Sigmoid colon (tissue), 7 donors: ENCODE results near the gene KCP. TPM values are rescaled to one million over a fixed set of nuclear protein-coding genes. Genes with fewer than 3 reads are reported as not detected.
A peak's percentile ranks its signal among the peaks of the same experiment; 100 is the strongest.

Source experiments
- DNase-seq: peaks from one replicate; pipeline ENCODE4 v3.0.0-alpha.2; 2019
- H3K27ac ChIP-seq, 4 donors: fragments of 200-600 bp; sonication (generic); one replicate each; pipeline ENCODE4 v1.5.1; 2016 to 2019; ENCODE audit warnings: mild to moderate bottlenecking in 1 of 4
- H3K27me3 ChIP-seq, 3 donors: fragments of 200-600 bp; sonication (generic); one replicate each; pipeline ENCODE4 v1.5.1; 2019; ENCODE audit warnings: mild to moderate bottlenecking in 1 of 3
- H3K36me3 ChIP-seq, 4 donors: fragments of 200-600 bp; sonication (generic); one replicate each; pipeline ENCODE4 v1.5.1; 2016 to 2019
- H3K4me1 ChIP-seq, 4 donors: fragments of 200-600 bp; sonication (generic); one replicate each; pipeline ENCODE4 v1.5.1; 2017 to 2019
- H3K4me3 ChIP-seq, 4 donors: fragments of 200-600 bp; sonication (generic); one replicate each; pipeline ENCODE4 v1.5.1; 2017 to 2019; ENCODE audit warnings: mild to moderate bottlenecking in 2 of 4, moderate library complexity in 1 of 4
- H3K9me3 ChIP-seq, 4 donors: fragments of 200-600 bp in 3 of 4; sonication (generic) in 3 of 4; one replicate each; pipeline versions ENCODE4 v1.5.1 to v1.6.1; 2013 to 2019
- EP300 ChIP-seq, 4 donors: sonication (generic); formaldehyde crosslinking; IDR thresholded peaks; one replicate each; pipeline ENCODE4 v1.6.1; 2017; ENCODE audit warnings: antibody characterized with exemption in 4 of 4
- POLR2A ChIP-seq, 2 donors: fragments of 450-650 bp; IDR thresholded peaks; one replicate each; pipeline ENCODE4 v1.6.1; 2016; ENCODE audit warnings: antibody characterized with exemption in 2 of 2, mild to moderate bottlenecking in 2 of 2, moderate library complexity in 2 of 2
- POLR2AphosphoS5 ChIP-seq, 4 donors: sonication (generic); formaldehyde crosslinking; IDR thresholded peaks; one replicate each; pipeline ENCODE4 v1.6.1; 2017; ENCODE audit warnings: antibody characterized with exemption in 4 of 4
- WGBS, 2 donors: extraction: QIAGEN DNeasy Blood & Tissue Kit; methylation state at CpG; one replicate each; pipeline ENCODE4 v1.1.7; 2013; 5-methylcytosine and 5-hydroxymethylcytosine counted together
- intact Hi-C: fragments of 100-400 bp; cut with DNase I; formaldehyde crosslinking; loops from one replicate; pipeline ENCODE4 v1.15.1; 2023
- polyA plus RNA-seq, 3 donors: library from polyadenylated mRNA; stranded (reverse); fragments of 200-250 nt; gene quantifications; one replicate each; pipeline ENCODE4 v1.2.3, GENCODE V29; 2013
- total RNA-seq, 4 donors: library from RNA; depleted of rRNA; stranded (reverse); fragments of >200 nt; gene quantifications; one replicate each; pipeline ENCODE4 v1.1.0, GENCODE V29; 2016
- TF ChIP-seq, protein P1 (sequence below), 4 experiments: fragments of 450-650 bp in 3 of 4; fragments of 200-600 bp in 1 of 4; IDR thresholded peaks; one replicate each; pipeline ENCODE4 v1.5.1; 2016 to 2019; ENCODE audit warnings: antibody characterized with exemption in 4 of 4, mild to moderate bottlenecking in 3 of 4, moderate library complexity in 2 of 4
- donor health status: healthy with polysubstance abuse.
- donor health status: Bipolar disorder and iron deficiency.
- donor health status: healthy.

Gene KCP
- total and polyA plus RNA-seq, 7 donors, result 0.14 to 0.42 (median 0.32) TPM; not detected in 3

- H3K27ac ChIP-seq, result peak overlapping the region; percentile 95 to 99 (median 98)
- TF ChIP-seq, protein P1, sequence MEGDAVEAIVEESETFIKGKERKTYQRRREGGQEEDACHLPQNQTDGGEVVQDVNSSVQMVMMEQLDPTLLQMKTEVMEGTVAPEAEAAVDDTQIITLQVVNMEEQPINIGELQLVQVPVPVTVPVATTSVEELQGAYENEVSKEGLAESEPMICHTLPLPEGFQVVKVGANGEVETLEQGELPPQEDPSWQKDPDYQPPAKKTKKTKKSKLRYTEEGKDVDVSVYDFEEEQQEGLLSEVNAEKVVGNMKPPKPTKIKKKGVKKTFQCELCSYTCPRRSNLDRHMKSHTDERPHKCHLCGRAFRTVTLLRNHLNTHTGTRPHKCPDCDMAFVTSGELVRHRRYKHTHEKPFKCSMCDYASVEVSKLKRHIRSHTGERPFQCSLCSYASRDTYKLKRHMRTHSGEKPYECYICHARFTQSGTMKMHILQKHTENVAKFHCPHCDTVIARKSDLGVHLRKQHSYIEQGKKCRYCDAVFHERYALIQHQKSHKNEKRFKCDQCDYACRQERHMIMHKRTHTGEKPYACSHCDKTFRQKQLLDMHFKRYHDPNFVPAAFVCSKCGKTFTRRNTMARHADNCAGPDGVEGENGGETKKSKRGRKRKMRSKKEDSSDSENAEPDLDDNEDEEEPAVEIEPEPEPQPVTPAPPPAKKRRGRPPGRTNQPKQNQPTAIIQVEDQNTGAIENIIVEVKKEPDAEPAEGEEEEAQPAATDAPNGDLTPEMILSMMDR (IDR thresholded peaks at IDR 0.05), result no peak
- TF ChIP-seq POLR2AphosphoS5 (IDR thresholded peaks at IDR 0.05) (no peak), EP300 (IDR thresholded peaks at IDR 0.05) (no peak), POLR2A (IDR thresholded peaks at IDR 0.05) (no peak)
- DNase-seq, result peak; percentile 64
- no peaks in the 10 kb centered on the region for H3K9me3 ChIP-seq
- H3K36me3 ChIP-seq, result peaks cover 24 to 54% (median 44%) of the 10 kb centered on the region in 4 donors
- intact Hi-C loops, result no loop called here
- H3K27me3 ChIP-seq, result no peaks in the 10 kb centered on the region
- no peak overlapping the region for H3K4me3 ChIP-seq
- WGBS, 2 donors, result 85 to 86% methylated on average over 16 of the region's 16 CpGs
- H3K4me1 ChIP-seq, result peaks cover under 1 to 81% (median 69%) of the 10 kb centered on the region in 4 donors
These were observed 75.2 kb downstream of the KCP start for GRCh38 chr7:128835231-128835751.

DNA sequence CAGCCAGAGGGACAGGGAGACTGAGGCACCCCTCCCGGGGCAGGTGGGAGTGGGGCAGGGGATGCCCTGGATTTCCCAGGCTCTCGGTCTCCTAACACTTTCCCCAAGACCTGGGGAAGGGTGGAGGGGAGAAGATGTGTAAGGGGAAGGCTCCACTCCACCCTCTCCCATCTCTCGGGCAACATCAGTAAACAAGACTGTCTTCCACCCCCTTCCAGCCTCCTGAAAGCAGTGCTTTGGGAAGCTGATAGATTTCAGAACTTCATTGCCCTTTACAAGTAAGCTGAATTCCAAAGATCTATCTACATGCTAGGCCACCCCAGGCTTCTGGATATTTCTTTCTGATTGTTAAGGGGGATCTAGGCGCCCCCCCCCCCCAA, 76.6 kb downstream of the KCP start:
- DNase-seq, result no peak
- peaks cover 24 to 40% (median 31%) of the 10 kb centered on the region in 4 donors for H3K36me3 ChIP-seq
- intact Hi-C loops, result loop anchor here (5.0 kb wide), 1 partner anchor 97 kb away; the partner anchor contains the start of gene CALU
- H3K27me3 ChIP-seq, result no peaks in the 10 kb centered on the region
- H3K27ac ChIP-seq, result peak overlapping the region; percentile 95 to 99 (median 98)
- WGBS, 2 donors, result 33 to 47% methylated on average over 4 of the region's 4 CpGs
- H3K9me3 ChIP-seq, result no peaks in the 10 kb centered on the region
- TF ChIP-seq POLR2AphosphoS5 (IDR thresholded peaks at IDR 0.05), result no peak
- TF ChIP-seq, protein P1 (IDR thresholded peaks at IDR 0.05), result no peak
- no peak for TF ChIP-seq POLR2A (IDR thresholded peaks at IDR 0.05)
- no peak for TF ChIP-seq EP300 (IDR thresholded peaks at IDR 0.05)
- H3K4me3 ChIP-seq, result peak overlapping the region in 3 of 4 donors; percentile 66 to 90 (median 84)
- H3K4me1 ChIP-seq, result peaks cover 2 to 87% (median 75%) of the 10 kb centered on the region in 4 donors

DNA sequence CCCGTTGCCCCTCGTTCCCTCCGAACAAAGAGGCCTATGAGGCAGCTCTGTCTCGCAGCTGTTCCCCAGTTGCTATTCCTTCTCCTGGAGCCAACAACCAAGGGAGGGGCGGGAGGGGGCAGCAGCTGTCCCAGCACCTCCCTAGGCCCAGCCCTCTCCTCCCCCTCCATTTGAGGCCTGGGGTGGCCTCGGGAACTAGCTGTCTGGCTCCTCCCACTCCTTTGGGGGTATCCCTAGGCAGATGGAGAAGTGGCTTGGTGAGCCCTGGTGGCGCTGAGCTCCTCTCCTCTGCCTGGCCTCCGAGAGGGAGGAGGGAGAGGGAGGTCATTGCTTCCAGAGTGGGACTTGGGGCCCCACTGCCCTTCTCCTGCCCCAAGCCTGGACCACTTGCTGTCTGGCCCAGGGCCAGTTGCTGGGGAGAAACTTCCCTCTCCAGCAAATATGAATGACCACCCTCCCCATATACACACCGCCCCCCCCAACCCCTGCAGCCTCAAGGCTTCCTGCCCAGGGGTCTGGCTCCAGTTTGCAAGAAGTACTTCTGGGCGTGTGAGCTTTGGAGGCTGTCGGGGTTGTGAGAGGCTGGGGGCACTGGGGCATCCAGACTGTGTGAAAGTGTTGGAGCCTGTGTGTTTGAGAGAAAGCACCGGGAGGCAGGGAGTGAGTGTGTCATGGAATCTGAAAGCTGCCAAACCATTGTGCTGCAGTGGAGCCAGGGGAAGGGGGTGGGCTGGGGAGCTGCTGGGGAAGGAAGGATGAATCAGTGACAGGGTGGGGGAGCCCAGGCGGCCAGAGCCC, 77.2 kb downstream of the KCP start:
- Histone ChIP-seq H3K9me3 (no peaks in the 10 kb centered on the region), H3K36me3 (peaks cover 19 to 34% (median 27%) of the 10 kb centered on the region in 4 donors), H3K4me3 (peak overlapping the region; percentile 66 to 90 (median 83)), H3K27ac (peak overlapping the region; percentile 95 to 99 (median 98)), H3K27me3 (no peaks in the 10 kb centered on the region), H3K4me1 (peaks cover 2 to 88% (median 77%) of the 10 kb centered on the region in 4 donors)
- 30 to 34% methylated on average over 13 of the region's 13 CpGs for WGBS, 2 donors
- peak; percentile 94 for DNase-seq
- intact Hi-C loops, result loop anchor here (5.0 kb wide), 1 partner anchor 96 kb away; the partner anchor contains the start of gene CALU
- TF ChIP-seq EP300 (IDR thresholded peaks at IDR 0.05) (peak in 1 of 4 donors; percentile 43), POLR2A (IDR thresholded peaks at IDR 0.05) (peak; percentile 36 to 61), POLR2AphosphoS5 (IDR thresholded peaks at IDR 0.05) (peak; percentile 73 to 80 (median 78))
- TF ChIP-seq, protein P1 (IDR thresholded peaks at IDR 0.05), result no peak

GRCh38 chr7:128832880-128833147, 77.7 kb downstream of the KCP start:
- peak overlapping the region; percentile 66 to 90 (median 83) for H3K4me3 ChIP-seq
- peaks cover 14 to 29% (median 22%) of the 10 kb centered on the region in 4 donors for H3K36me3 ChIP-seq
- H3K27me3 ChIP-seq, result no peaks in the 10 kb centered on the region
- WGBS, 2 donors, result 25 to 38% methylated on average over 2 of the region's 2 CpGs
- H3K27ac ChIP-seq, result peak overlapping the region; percentile 95 to 99 (median 98)
- DNase-seq, result no peak
- H3K9me3 ChIP-seq, result no peaks in the 10 kb centered on the region
- intact Hi-C loops, result loop anchor here (5.0 kb wide), 1 partner anchor 96 kb away; the partner anchor contains the start of gene CALU
- TF ChIP-seq POLR2AphosphoS5 (IDR thresholded peaks at IDR 0.05), result no peak
- peaks cover 2 to 93% (median 78%) of the 10 kb centered on the region in 4 donors for H3K4me1 ChIP-seq
